MM.1S (cell line): Measurements from ENCODE around the gene PHETA2.
A peak's percentile ranks its signal among the peaks of the same experiment; 100 is the strongest.

Experiments
- DNase-seq: peaks from one replicate; pipeline ENCODE4 v3.0.0-alpha.2; 2015
- H2AFZ ChIP-seq: fragments of 300-600 bp; sonication (generic); 2 replicates; pipeline ENCODE4 v1.6.0; 2016; ENCODE audit warnings: antibody characterized with exemption, low read length
- H3F3A ChIP-seq: fragments of 300-600 bp; sonication (generic); 2 replicates; pipeline ENCODE4 v1.6.1; 2016; ENCODE audit warnings: mild to moderate bottlenecking, antibody characterized with exemption, low read length, moderate library complexity, mixed read lengths; ENCODE audit not compliant: insufficient read depth
- H3K27ac ChIP-seq: fragments of 300-600 bp; sonication (generic); 2 replicates; pipeline ENCODE4 v1.5.1; 2016; ENCODE audit warnings: mild to moderate bottlenecking, low read length
- H3K27me3 ChIP-seq: fragments of 300-600 bp; sonication (generic); replicated peaks from 2 replicates; pipeline ENCODE4 v1.6.0; 2016; ENCODE audit warnings: low read length; ENCODE audit not compliant: insufficient read depth
- H3K36me3 ChIP-seq: fragments of 300-600 bp; sonication (generic); replicated peaks from 2 replicates; pipeline ENCODE4 v1.6.1; 2016; ENCODE audit warnings: mild to moderate bottlenecking, low read length, mixed read lengths; ENCODE audit not compliant: insufficient read depth
- H3K4me1 ChIP-seq: fragments of 300-600 bp; sonication (generic); 2 replicates; pipeline ENCODE4 v1.6.1; 2016; ENCODE audit warnings: low read length, mixed read lengths
- H3K4me2 ChIP-seq: fragments of 300-600 bp; sonication (generic); 2 replicates; pipeline ENCODE4 v1.6.0; 2016; ENCODE audit warnings: low read depth, low read length
- H3K4me3 ChIP-seq: fragments of 300-600 bp; sonication (generic); 2 replicates; pipeline ENCODE4 v1.5.1; 2016; ENCODE audit warnings: low read length, mixed read lengths
- H3K79me2 ChIP-seq: fragments of 300-600 bp; sonication (generic); 2 replicates; pipeline ENCODE4 v1.6.1; 2016; ENCODE audit warnings: mixed run types, low read length, mixed read lengths
- H3K9ac ChIP-seq: fragments of 300-600 bp; sonication (generic); 2 replicates; pipeline ENCODE4 v1.6.1; 2016; ENCODE audit warnings: low read length, mixed read lengths
- H3K9me2 ChIP-seq: fragments of 300-600 bp; sonication (generic); replicated peaks from 2 replicates; pipeline ENCODE4 v1.6.1; 2016; ENCODE audit warnings: mild to moderate bottlenecking, low read length, mixed read lengths; ENCODE audit not compliant: insufficient read depth
- H3K9me3 ChIP-seq: fragments of 300-600 bp; sonication (generic); replicated peaks from 2 replicates; pipeline ENCODE4 v1.6.1; 2016; ENCODE audit warnings: mild to moderate bottlenecking, low read length, mixed read lengths; ENCODE audit not compliant: insufficient read depth
- H4K20me1 ChIP-seq: fragments of 300-600 bp; sonication (generic); 2 replicates; pipeline ENCODE4 v1.6.1; 2016; ENCODE audit warnings: mild to moderate bottlenecking, low read length, moderate library complexity, mixed read lengths; ENCODE audit not compliant: insufficient read depth
- CTCF ChIP-seq: fragments of 300-600 bp; sonication (generic); IDR thresholded peaks from 2 replicates; pipeline ENCODE4 v1.5.1; 2016; ENCODE audit warnings: antibody characterized with exemption, low read length, mixed read lengths
- EZH2 ChIP-seq: fragments of 300-600 bp; sonication (generic); optimal IDR thresholded peaks from 2 replicates; pipeline ENCODE3; 2017; ENCODE audit warnings: low read depth, mild to moderate bottlenecking, antibody characterized with exemption, low read length, mixed read lengths
- EZH2phosphoT487 ChIP-seq: fragments of 300-600 bp; sonication (generic); IDR thresholded peaks from 2 replicates; pipeline ENCODE4 v1.6.1; 2018; ENCODE audit warnings: antibody characterized with exemption, low read length

The PHETA2 gene

GRCh38 chr22:42067671-42068251 is 6.3 kb upstream of the PHETA2 start:
- no peak for DNase-seq
- H4K20me1 ChIP-seq, result no peaks in the 10 kb centered on the region
- H3K9me3 ChIP-seq, result no peaks in the 10 kb centered on the region
- H3K9me2 ChIP-seq, result no peaks in the 10 kb centered on the region
- no peaks in the 10 kb centered on the region for H3K36me3 ChIP-seq
- H3K27me3 ChIP-seq, result no peaks in the 10 kb centered on the region
- H3K4me1 ChIP-seq, result peaks cover 12% of the 10 kb centered on the region
- H3K9ac ChIP-seq, result no peak overlapping the region
- peaks cover 13% of the 10 kb centered on the region; the same call in 1 of the 2 replicates for H3F3A ChIP-seq
- no peak overlapping the region for H3K27ac ChIP-seq
- H3K4me3 ChIP-seq, result no peak overlapping the region
- no peak overlapping the region for H2AFZ ChIP-seq
- no peak for TF ChIP-seq EZH2
- no peak for TF ChIP-seq EZH2phosphoT487
- TF ChIP-seq CTCF, result no peak
- H3K79me2 ChIP-seq, result no peaks in the 10 kb centered on the region
- no peak overlapping the region for H3K4me2 ChIP-seq

- Histone ChIP-seq H3K79me2 (no peaks in the 10 kb centered on the region), H2AFZ (no peak overlapping the region), H3K9me3 (no peaks in the 10 kb centered on the region), H3K4me3 (no peak overlapping the region), H3K36me3 (no peaks in the 10 kb centered on the region), H3K27ac (no peak overlapping the region), H3K4me2 (no peak overlapping the region), H3K9me2 (no peaks in the 10 kb centered on the region), H3K4me1 (peaks cover 12% of the 10 kb centered on the region), H3K27me3 (no peaks in the 10 kb centered on the region), H3K9ac (no peak overlapping the region), H4K20me1 (no peaks in the 10 kb centered on the region), H3F3A (peaks cover 13% of the 10 kb centered on the region; the same call in 1 of the 2 replicates)
- TF ChIP-seq EZH2 (no peak), EZH2phosphoT487 (no peak), CTCF (no peak)
- no peak for DNase-seq
Observed at GRCh38 chr22:42068291-42068690, 5.8 kb upstream of the PHETA2 start.

GRCh38 chr22:42069801-42070516 is 4.1 kb upstream of the PHETA2 start:
- H3K4me2 ChIP-seq, result peak overlapping the region; percentile 99
- no peaks in the 10 kb centered on the region for H4K20me1 ChIP-seq
- no peaks in the 10 kb centered on the region for H3K36me3 ChIP-seq
- H3K9me2 ChIP-seq, result no peaks in the 10 kb centered on the region
- peak overlapping the region; percentile 66 for H3K4me3 ChIP-seq
- H3K9ac ChIP-seq, result peak overlapping the region; percentile 59
- H2AFZ ChIP-seq, result peak overlapping the region; percentile 94
- no peaks in the 10 kb centered on the region for H3K9me3 ChIP-seq
- no peak for DNase-seq
- no peaks in the 10 kb centered on the region for H3K79me2 ChIP-seq
- H3K4me1 ChIP-seq, result peaks cover 12% of the 10 kb centered on the region
- peaks cover 13% of the 10 kb centered on the region; the same call in 1 of the 2 replicates for H3F3A ChIP-seq
- no peaks in the 10 kb centered on the region for H3K27me3 ChIP-seq
- TF ChIP-seq CTCF, result no peak
- TF ChIP-seq EZH2phosphoT487, result no peak
- no peak for TF ChIP-seq EZH2
- H3K27ac ChIP-seq, result peak overlapping the region; percentile 54
